Aorta (tissue), 5 donors: ENCODE measurements around the gene SRGAP3. TPM values are rescaled to one million over a fixed set of nuclear protein-coding genes. Genes with fewer than 3 reads are reported as not detected.

Source experiments
- ATAC-seq: fragments of 200-7000 bp; cut with Tn5 transposase; one replicate; pipeline ENCODE4 v1.9.1; 2022; ENCODE audit warnings: moderate library complexity; ENCODE audit not compliant: low FRiP score
- DNase-seq, 2 donors: peaks; one replicate each; pipeline ENCODE4 v3.0.0-alpha.2; 2020
- H3K27ac ChIP-seq, 2 donors: one replicate each; pipeline ENCODE4 v1.5.1; 2013; ENCODE audit warnings: low read length in 2 of 2, mild to moderate bottlenecking in 2 of 2, moderate library complexity in 2 of 2, control low read depth in 1 of 2, inconsistent platforms in 1 of 2, low read depth in 1 of 2
- H3K27me3 ChIP-seq, 2 donors: one replicate each; pipeline ENCODE4 v1.6.1; 2013; ENCODE audit warnings: control low read depth in 1 of 2, low read length in 1 of 2, mild to moderate bottlenecking in 1 of 2, moderate library complexity in 1 of 2; ENCODE audit not compliant: insufficient read depth in 2 of 2, control insufficient read depth in 1 of 2
- H3K36me3 ChIP-seq, 2 donors: one replicate each; pipeline ENCODE4 v1.6.1; 2013; ENCODE audit warnings: control low read depth in 1 of 2, low read length in 1 of 2, mild to moderate bottlenecking in 1 of 2; ENCODE audit not compliant: insufficient read depth in 2 of 2, control insufficient read depth in 1 of 2
- H3K4me1 ChIP-seq, 2 donors: one replicate each; pipeline ENCODE4 v1.6.1; 2013; ENCODE audit warnings: low read length in 2 of 2, control low read depth in 1 of 2, mild to moderate bottlenecking in 1 of 2, moderate library complexity in 1 of 2; ENCODE audit not compliant: insufficient read depth in 2 of 2, control insufficient read depth in 1 of 2
- H3K4me3 ChIP-seq, 2 donors: one replicate each; pipeline ENCODE4 v1.5.1; 2013; ENCODE audit warnings: low read length in 2 of 2, control low read depth in 1 of 2, mild to moderate bottlenecking in 1 of 2
- H3K9me3 ChIP-seq: one replicate; pipeline ENCODE4 v1.6.1; 2013; ENCODE audit warnings: mild to moderate bottlenecking, low read length; ENCODE audit not compliant: control insufficient read depth
- WGBS, 2 donors: extraction: QIAGEN DNeasy Blood & Tissue Kit; methylation state at CpG; one replicate each; pipeline ENCODE4 v1.1.7; 2013; 5-methylcytosine and 5-hydroxymethylcytosine counted together
- intact Hi-C, 2 donors: fragments of 100-400 bp; cut with DNase I; formaldehyde crosslinking; loops; one replicate each; pipeline versions ENCODE4 v1.14.2 to v1.15.0; 2022
- polyA plus RNA-seq, 2 donors: library from polyadenylated mRNA; stranded (reverse); fragments of 200-250 nt; gene quantifications; one replicate each; pipeline ENCODE4 v1.2.3, GENCODE V29; 2013
- total RNA-seq, 2 donors: library from RNA; stranded (reverse); fragmentation: NEBNext Ultra II Directional; extraction: Animal tissue kit (Norgen Biotek cat#: 25700); gene quantifications; one replicate each; pipeline ENCODE4 v1.2.1, GENCODE V29; 2021
- donor health status: healthy with polysubstance abuse.
- donor health status: Bipolar disorder and iron deficiency.
- donor health status: DM: no; HTN: no; CAD: no.
- donor health status: DM: no; HTN: no; CAD: no.
- donor health status: DM: yes; HTN: yes; CAD: no.

SRGAP3 gene
- total and polyA plus RNA-seq, 4 donors: 0.26 to 11.7 (median 1.3) TPM

- no peaks in the 10 kb centered on the region for H3K9me3 ChIP-seq
- no peaks in the 10 kb centered on the region for H3K27me3 ChIP-seq
- 84 to 86% methylated on average over 17 of the region's 17 CpGs for WGBS, 2 donors
- DNase-seq (no peak), ATAC-seq (peak; percentile 33)
- intact Hi-C loops: no loop called here
- no peak overlapping the region for H3K27ac ChIP-seq
- H3K4me1 ChIP-seq: no peaks in the 10 kb centered on the region
- no peak overlapping the region for H3K4me3 ChIP-seq
- no peaks in the 10 kb centered on the region for H3K36me3 ChIP-seq
Measured at GRCh38 chr3:9204253-9204992, 45.0 kb downstream of the SRGAP3 start.

- 90 to 91% methylated on average over 2 of the region's 2 CpGs for WGBS, 2 donors
Measured at GRCh38 chr3:9203317-9203716, 46.1 kb downstream of the SRGAP3 start.

GRCh38 chr3:9202546-9202945, 46.9 kb downstream of the SRGAP3 start:
- Histone ChIP-seq H3K27ac (no peak overlapping the region), H3K36me3 (no peaks in the 10 kb centered on the region), H3K4me3 (no peak overlapping the region), H3K9me3 (no peaks in the 10 kb centered on the region), H3K27me3 (no peaks in the 10 kb centered on the region), H3K4me1 (no peaks in the 10 kb centered on the region)
- DNase-seq (no peak), ATAC-seq (no peak)
- WGBS, 2 donors: 92 to 93% methylated on average over 4 of the region's 4 CpGs
- intact Hi-C loops: no loop called here

More at GRCh38 chr3:9203317-9203716, 46.1 kb downstream of the SRGAP3 start:
- intact Hi-C loops: no loop called here
- H3K4me1 ChIP-seq: no peaks in the 10 kb centered on the region
- ATAC-seq (no peak), DNase-seq (no peak)
- no peaks in the 10 kb centered on the region for H3K9me3 ChIP-seq
- H3K36me3 ChIP-seq: no peaks in the 10 kb centered on the region
- no peak overlapping the region for H3K27ac ChIP-seq
- no peaks in the 10 kb centered on the region for H3K27me3 ChIP-seq
- H3K4me3 ChIP-seq: no peak overlapping the region

DNA sequence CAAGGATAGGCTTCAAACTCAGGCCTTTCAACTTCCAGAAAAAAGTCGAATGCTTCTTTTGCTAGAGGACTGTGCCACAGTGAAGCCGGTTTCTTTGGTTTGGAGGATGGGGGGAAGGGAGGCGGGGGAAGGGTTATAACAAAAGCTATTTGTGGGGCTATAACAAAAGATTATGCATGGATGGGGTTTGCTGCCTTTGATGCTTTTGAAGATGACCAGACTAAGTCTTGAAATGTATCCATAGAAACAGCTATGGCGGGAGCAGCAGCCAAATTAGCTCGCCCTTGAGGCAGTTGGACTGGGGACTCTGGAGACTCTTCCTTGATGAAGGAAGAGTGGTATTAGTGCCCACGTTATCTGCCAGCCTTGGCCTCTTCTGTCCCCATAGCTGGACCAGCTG, 47.5 kb downstream of the SRGAP3 start:
- DNase-seq (no peak), ATAC-seq (no peak)
- 92 to 93% methylated on average over 6 of the region's 6 CpGs for WGBS, 2 donors

DNA sequence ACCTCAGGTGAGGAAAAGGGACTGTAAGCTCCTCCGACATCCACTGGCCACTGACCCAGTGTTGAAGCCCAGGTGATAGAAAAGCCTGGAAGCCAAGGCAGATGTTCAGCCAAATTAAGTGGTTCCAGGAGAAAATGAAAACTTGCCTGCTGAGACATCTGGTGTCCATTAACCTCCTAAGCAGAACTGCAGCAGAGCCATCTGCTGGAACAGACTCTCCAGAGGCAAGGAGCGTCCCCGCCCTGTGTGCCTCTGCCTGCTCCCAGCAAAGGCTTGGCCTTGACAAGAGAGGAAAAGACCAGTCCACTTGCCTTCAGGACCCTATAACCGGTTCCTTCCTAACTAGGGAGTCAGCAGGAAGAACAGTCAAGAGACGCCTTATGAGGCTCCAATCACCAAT, 48.2 kb downstream of the SRGAP3 start:
- Histone ChIP-seq H3K4me1 (no peaks in the 10 kb centered on the region), H3K9me3 (no peaks in the 10 kb centered on the region), H3K27me3 (no peaks in the 10 kb centered on the region), H3K27ac (no peak overlapping the region), H3K36me3 (no peaks in the 10 kb centered on the region), H3K4me3 (no peak overlapping the region)
- 93 to 95% methylated on average over 5 of the region's 5 CpGs for WGBS, 2 donors
- no peak for DNase-seq
- intact Hi-C loops: no loop called here
- ATAC-seq: no peak

More for the DNA sequence above, 47.5 kb downstream of the SRGAP3 start:
- H3K4me1 ChIP-seq: no peaks in the 10 kb centered on the region
- H3K27me3 ChIP-seq: no peaks in the 10 kb centered on the region
- H3K9me3 ChIP-seq: no peaks in the 10 kb centered on the region
- H3K36me3 ChIP-seq: no peaks in the 10 kb centered on the region
- no peak overlapping the region for H3K4me3 ChIP-seq
- H3K27ac ChIP-seq: no peak overlapping the region
- intact Hi-C loops: no loop called here

DNA sequence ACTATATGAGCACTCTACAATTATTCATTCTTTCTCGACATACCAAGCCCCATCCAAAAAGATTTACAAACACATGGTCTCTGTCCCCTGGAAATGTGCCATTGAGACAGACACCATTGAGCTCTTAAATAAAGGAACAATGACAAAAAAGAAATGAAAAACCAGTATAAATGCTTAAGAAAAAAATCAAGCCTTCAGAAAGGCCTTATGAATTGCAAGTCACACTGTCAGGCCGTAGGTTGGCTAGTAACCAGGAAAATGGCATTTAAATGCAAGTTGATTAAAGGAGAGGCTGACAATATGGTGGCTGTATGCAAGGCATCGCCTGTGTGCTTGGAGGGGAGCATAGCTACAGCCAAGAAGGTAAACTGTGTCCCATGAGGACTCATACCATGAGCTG, 49.7 kb downstream of the SRGAP3 start:
- Histone ChIP-seq H3K36me3 (no peaks in the 10 kb centered on the region), H3K27me3 (no peaks in the 10 kb centered on the region), H3K4me1 (no peaks in the 10 kb centered on the region), H3K9me3 (no peaks in the 10 kb centered on the region), H3K4me3 (no peak overlapping the region), H3K27ac (no peak overlapping the region)
- no peak for ATAC-seq
- no peak for DNase-seq
- intact Hi-C loops: no loop called here
- WGBS, 2 donors: 95 to 97% methylated on average over 3 of the region's 3 CpGs

DNA sequence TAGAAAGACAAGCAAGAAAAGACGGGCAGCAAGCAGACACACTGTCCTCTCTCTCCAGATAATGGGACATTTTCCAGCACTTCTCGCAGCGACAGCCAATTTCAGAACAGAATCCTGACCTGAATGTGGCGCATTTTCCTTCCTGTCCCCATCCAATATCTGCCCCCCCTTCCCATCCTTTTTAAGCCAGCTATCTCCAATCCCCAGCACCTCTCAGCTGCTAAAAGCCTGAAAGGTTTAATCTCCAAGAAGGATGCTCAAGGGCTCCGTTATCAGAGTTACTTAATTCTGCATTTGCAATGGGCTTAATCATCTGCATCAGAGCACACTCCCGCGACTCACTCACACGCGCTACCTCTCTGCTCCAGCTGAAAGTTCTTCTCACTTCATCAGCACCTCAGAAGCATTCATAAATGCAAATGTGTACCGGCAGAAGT, 50.5 kb downstream of the SRGAP3 start:
- 95% methylated on average over 10 of the region's 10 CpGs for WGBS, 2 donors
- H3K27me3 ChIP-seq: no peaks in the 10 kb centered on the region
- no peaks in the 10 kb centered on the region for H3K9me3 ChIP-seq
- no peak overlapping the region for H3K4me3 ChIP-seq
- no peak for DNase-seq
- H3K4me1 ChIP-seq: no peaks in the 10 kb centered on the region
- intact Hi-C loops: no loop called here
- no peak for ATAC-seq
- H3K36me3 ChIP-seq: no peaks in the 10 kb centered on the region
- no peak overlapping the region for H3K27ac ChIP-seq

- Histone ChIP-seq H3K4me1 (no peaks in the 10 kb centered on the region), H3K27ac (no peak overlapping the region), H3K36me3 (no peaks in the 10 kb centered on the region), H3K4me3 (no peak overlapping the region), H3K9me3 (no peaks in the 10 kb centered on the region), H3K27me3 (no peaks in the 10 kb centered on the region)
- DNase-seq (no peak), ATAC-seq (no peak)
- intact Hi-C loops: no loop called here
- 60 to 95% methylated on average over 3 of the region's 3 CpGs for WGBS, 2 donors
Measured at GRCh38 chr3:9198261-9198660, 51.2 kb downstream of the SRGAP3 start.

GRCh38 chr3:9196020-9196419, 53.4 kb downstream of the SRGAP3 start:
- H3K4me3 ChIP-seq: no peak overlapping the region
- no peaks in the 10 kb centered on the region for H3K27me3 ChIP-seq
- H3K36me3 ChIP-seq: no peaks in the 10 kb centered on the region
- H3K4me1 ChIP-seq: no peaks in the 10 kb centered on the region
- no peaks in the 10 kb centered on the region for H3K9me3 ChIP-seq
- DNase-seq (no peak), ATAC-seq (no peak)
- intact Hi-C loops: no loop called here
- no peak overlapping the region for H3K27ac ChIP-seq
- WGBS, 2 donors: 42 to 49% methylated on average over 7 of the region's 7 CpGs
